DOHH2 (cell line): Measurements from ENCODE around the gene STAP2.

Source experiments
- H3F3A ChIP-seq: fragments of 200-600 bp; sonication (generic), shearing (Covaris generic); 2 replicates; pipeline ENCODE4 v1.6.0; 2016; ENCODE audit warnings: antibody characterized with exemption, mild to moderate bottlenecking; ENCODE audit not compliant: control insufficient read depth, insufficient read depth
- H3K27ac ChIP-seq: fragments of 200-600 bp; sonication (generic); 2 replicates; pipeline ENCODE4 v1.5.1; 2014; ENCODE audit warnings: low read depth, mild to moderate bottlenecking, low read length, moderate library complexity
- H3K27me3 ChIP-seq: fragments of 200-600 bp; sonication (generic); 2 replicates; pipeline ENCODE4 v1.6.1; 2014; ENCODE audit warnings: mild to moderate bottlenecking, low read length, mixed read lengths; ENCODE audit not compliant: control insufficient read depth
- H3K36me3 ChIP-seq: fragments of 200-600 bp; sonication (generic); 2 replicates; pipeline ENCODE4 v1.6.1; 2014; ENCODE audit warnings: mild to moderate bottlenecking, low read length, moderate library complexity, mixed read lengths; ENCODE audit not compliant: control insufficient read depth
- H3K4me1 ChIP-seq: fragments of 200-600 bp; sonication (generic); 2 replicates; pipeline ENCODE4 v1.6.1; 2014; ENCODE audit warnings: mild to moderate bottlenecking, low read length, mixed read lengths; ENCODE audit not compliant: control insufficient read depth
- H3K4me2 ChIP-seq: fragments of 200-600 bp; sonication (generic); 2 replicates; pipeline ENCODE4 v1.6.0; 2014; ENCODE audit warnings: mild to moderate bottlenecking, low read length, moderate library complexity
- H3K4me3 ChIP-seq: fragments of 200-600 bp; sonication (generic); 2 replicates; pipeline ENCODE4 v1.5.1; 2014; ENCODE audit warnings: mild to moderate bottlenecking, low read length, mixed read lengths
- H3K79me2 ChIP-seq: fragments of 200-600 bp; sonication (generic); 2 replicates; pipeline ENCODE4 v1.6.1; 2014; ENCODE audit warnings: mild to moderate bottlenecking, low read length, mixed read lengths; ENCODE audit not compliant: control insufficient read depth
- H3K9me2 ChIP-seq: fragments of 200-600 bp; sonication (generic); replicated peaks from 2 replicates; pipeline ENCODE4 v1.6.1; 2014; ENCODE audit warnings: mild to moderate bottlenecking, low read length, mixed read lengths; ENCODE audit not compliant: control insufficient read depth
- H3K9me3 ChIP-seq: fragments of 200-600 bp; sonication (generic); 2 replicates; pipeline ENCODE4 v1.6.1; 2014; ENCODE audit warnings: antibody characterized with exemption, low read length, mixed read lengths; ENCODE audit not compliant: control insufficient read depth, insufficient read depth
- H4K20me1 ChIP-seq: fragments of 200-600 bp; sonication (generic); 2 replicates; pipeline ENCODE4 v1.6.0; 2014; ENCODE audit warnings: low read depth, mild to moderate bottlenecking, antibody characterized with exemption, low read length, moderate library complexity; ENCODE audit not compliant: control insufficient read depth, insufficient read depth
- EZH2phosphoT487 ChIP-seq: fragments of 200-600 bp; sonication (generic); IDR thresholded peaks from 2 replicates; pipeline ENCODE4 v1.6.1; 2017; ENCODE audit warnings: borderline replicate concordance, mild to moderate bottlenecking, antibody characterized with exemption, low read length, moderate library complexity, mixed read lengths
- TF ChIP-seq, protein P1 (sequence below): fragments of 200-600 bp; sonication (generic); IDR thresholded peaks from one replicate; pipeline ENCODE4 v1.5.1; 2014; ENCODE audit warnings: antibody characterized with exemption, mild to moderate bottlenecking, low read depth, low read length; ENCODE audit not compliant: poor library complexity, severe bottlenecking

The STAP2 gene

DNA sequence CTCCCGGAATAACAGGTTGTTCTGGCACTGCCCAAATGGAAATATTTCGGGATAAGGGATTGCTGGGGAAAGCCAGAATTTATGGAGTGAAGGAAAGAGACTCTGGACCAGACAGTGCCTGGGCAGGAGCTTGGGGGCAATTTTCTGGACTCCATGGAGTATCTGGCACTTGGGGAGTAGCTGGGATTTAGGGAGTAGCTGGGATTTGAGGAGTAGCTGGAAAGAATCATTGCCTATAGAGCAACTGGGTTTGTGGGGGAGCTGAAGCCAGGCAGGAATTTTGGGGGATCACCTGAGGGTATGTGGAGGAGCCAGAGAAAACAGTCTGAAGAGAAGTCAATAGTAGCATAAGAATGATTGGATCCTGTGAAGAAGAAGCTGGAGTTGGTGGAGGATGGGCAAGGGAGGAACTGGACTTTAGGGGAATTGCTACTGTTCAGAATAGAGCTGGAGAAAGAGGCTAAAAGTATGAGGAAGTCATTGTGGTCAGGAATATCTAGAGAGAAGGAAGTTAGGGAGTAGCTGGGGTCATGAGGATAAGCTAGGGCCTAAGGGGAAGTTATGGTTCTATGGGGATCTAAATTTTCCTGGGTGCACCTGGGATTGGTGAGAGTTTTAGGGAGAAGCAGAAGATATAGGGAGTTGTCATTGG, 19.4 kb downstream of the STAP2 start:
- Histone ChIP-seq H3K27me3 (no peaks in the 10 kb centered on the region), H3K79me2 (no peaks in the 10 kb centered on the region), H3K27ac (no peak overlapping the region), H3K36me3 (no peaks in the 10 kb centered on the region), H3K4me1 (no peaks in the 10 kb centered on the region), H3K9me3 (peaks cover 14% of the 10 kb centered on the region; the same call in 1 of the 2 replicates), H3K4me3 (no peak overlapping the region), H3K9me2 (no peaks in the 10 kb centered on the region), H3F3A (no peaks in the 10 kb centered on the region), H3K4me2 (no peak overlapping the region), H4K20me1 (no peaks in the 10 kb centered on the region)
- TF ChIP-seq EZH2phosphoT487 = no peak

DNA sequence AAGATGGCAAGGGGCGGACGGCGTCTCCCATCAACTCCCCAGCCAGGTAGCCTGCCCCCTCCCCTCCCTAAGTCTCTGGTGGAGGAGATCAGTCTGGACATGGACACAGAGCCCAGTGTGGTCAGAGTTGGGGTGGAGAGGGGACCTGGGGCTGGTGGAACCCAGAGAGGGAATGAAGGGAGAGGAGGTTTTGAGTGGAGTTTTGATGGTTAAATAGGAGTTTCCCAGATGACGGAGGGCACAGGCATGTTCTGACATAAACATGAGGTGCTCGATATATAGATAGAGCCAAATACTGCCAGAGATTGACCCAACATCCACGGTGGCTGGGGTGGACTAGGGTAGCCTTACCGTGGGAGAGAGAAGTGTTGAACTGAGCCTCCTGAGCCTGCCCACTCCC, 20.2 kb downstream of the STAP2 start:
- Histone ChIP-seq H3K27ac (no peak overlapping the region), H3K4me1 (no peaks in the 10 kb centered on the region), H4K20me1 (no peaks in the 10 kb centered on the region), H3K4me2 (no peak overlapping the region), H3K9me3 (peaks cover 14% of the 10 kb centered on the region; the same call in 1 of the 2 replicates), H3K79me2 (no peaks in the 10 kb centered on the region), H3K36me3 (no peaks in the 10 kb centered on the region), H3K27me3 (no peaks in the 10 kb centered on the region), H3K9me2 (no peaks in the 10 kb centered on the region), H3K4me3 (no peak overlapping the region), H3F3A (no peaks in the 10 kb centered on the region)
- TF ChIP-seq, protein P1, sequence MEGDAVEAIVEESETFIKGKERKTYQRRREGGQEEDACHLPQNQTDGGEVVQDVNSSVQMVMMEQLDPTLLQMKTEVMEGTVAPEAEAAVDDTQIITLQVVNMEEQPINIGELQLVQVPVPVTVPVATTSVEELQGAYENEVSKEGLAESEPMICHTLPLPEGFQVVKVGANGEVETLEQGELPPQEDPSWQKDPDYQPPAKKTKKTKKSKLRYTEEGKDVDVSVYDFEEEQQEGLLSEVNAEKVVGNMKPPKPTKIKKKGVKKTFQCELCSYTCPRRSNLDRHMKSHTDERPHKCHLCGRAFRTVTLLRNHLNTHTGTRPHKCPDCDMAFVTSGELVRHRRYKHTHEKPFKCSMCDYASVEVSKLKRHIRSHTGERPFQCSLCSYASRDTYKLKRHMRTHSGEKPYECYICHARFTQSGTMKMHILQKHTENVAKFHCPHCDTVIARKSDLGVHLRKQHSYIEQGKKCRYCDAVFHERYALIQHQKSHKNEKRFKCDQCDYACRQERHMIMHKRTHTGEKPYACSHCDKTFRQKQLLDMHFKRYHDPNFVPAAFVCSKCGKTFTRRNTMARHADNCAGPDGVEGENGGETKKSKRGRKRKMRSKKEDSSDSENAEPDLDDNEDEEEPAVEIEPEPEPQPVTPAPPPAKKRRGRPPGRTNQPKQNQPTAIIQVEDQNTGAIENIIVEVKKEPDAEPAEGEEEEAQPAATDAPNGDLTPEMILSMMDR = no peak
- TF ChIP-seq EZH2phosphoT487 = no peak

DNA sequence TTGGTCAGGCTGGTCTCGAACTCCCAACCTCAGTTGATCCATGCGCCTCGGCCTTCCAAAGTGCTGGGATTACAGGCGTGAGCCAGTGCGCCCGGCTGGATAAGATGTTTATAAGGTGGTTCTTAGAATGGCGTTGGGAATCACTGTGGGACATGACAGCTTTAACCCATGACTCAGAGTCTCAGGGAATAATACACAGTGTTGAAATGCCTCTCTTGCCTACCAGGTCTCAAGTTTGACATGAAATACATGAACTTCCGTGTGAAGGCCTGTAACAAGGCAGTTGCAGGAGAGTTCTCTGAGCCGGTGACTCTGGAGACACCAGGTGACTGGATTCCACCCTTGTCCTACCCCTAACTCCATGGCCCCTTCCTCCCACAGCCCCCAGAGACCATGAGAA, 21.7 kb downstream of the STAP2 start:
- no peaks in the 10 kb centered on the region for H3F3A ChIP-seq
- no peaks in the 10 kb centered on the region for H3K27me3 ChIP-seq
- no peak overlapping the region for H3K27ac ChIP-seq
- H3K9me2 ChIP-seq = no peaks in the 10 kb centered on the region
- no peak overlapping the region for H3K4me3 ChIP-seq
- no peaks in the 10 kb centered on the region for H3K4me1 ChIP-seq
- no peaks in the 10 kb centered on the region for H4K20me1 ChIP-seq
- TF ChIP-seq, protein P1 = no peak
- no peak for TF ChIP-seq EZH2phosphoT487
- no peaks in the 10 kb centered on the region for H3K36me3 ChIP-seq
- no peaks in the 10 kb centered on the region for H3K79me2 ChIP-seq
- H3K4me2 ChIP-seq = no peak overlapping the region
- peaks cover 13% of the 10 kb centered on the region; the same call in 1 of the 2 replicates for H3K9me3 ChIP-seq

GRCh38 chr19:4313847-4314490, 24.7 kb downstream of the STAP2 start:
- no peaks in the 10 kb centered on the region for H3K36me3 ChIP-seq
- H3F3A ChIP-seq = no peaks in the 10 kb centered on the region
- no peaks in the 10 kb centered on the region; the same call in 1 of the 2 replicates for H3K9me3 ChIP-seq
- no peaks in the 10 kb centered on the region for H3K9me2 ChIP-seq
- no peaks in the 10 kb centered on the region for H4K20me1 ChIP-seq
- H3K79me2 ChIP-seq = no peaks in the 10 kb centered on the region
- no peak overlapping the region for H3K4me2 ChIP-seq
- no peaks in the 10 kb centered on the region for H3K27me3 ChIP-seq
- H3K27ac ChIP-seq = no peak overlapping the region
- TF ChIP-seq, protein P1 = no peak
- TF ChIP-seq EZH2phosphoT487 = no peak
- no peak overlapping the region for H3K4me3 ChIP-seq
- no peaks in the 10 kb centered on the region for H3K4me1 ChIP-seq
